Motor neuron (in vitro differentiated cells): ENCODE measurements around the gene SLC38A8. TPM values are rescaled to one million over a fixed set of nuclear protein-coding genes. Genes with fewer than 3 reads are reported as not detected.

ENCODE experiments used
- ATAC-seq, 8 experiments: fragments of 200-7000 bp; cut with Tn5 transposase; replicated peaks in 6 of 8; 2 replicates each; pipeline ENCODE4 v1.8.0; 2021; ENCODE audit warnings: mild to moderate bottlenecking in 8 of 8, moderate library complexity in 8 of 8
- H3K27ac ChIP-seq, 2 donors: fragments of 250-450 bp; sonication (Bioruptor Pico); 2 replicates each; pipeline ENCODE4 v1.9.0; 2021; ENCODE audit warnings: antibody characterized with exemption in 2 of 2, mild to moderate bottlenecking in 2 of 2, moderate library complexity in 1 of 2
- H3K4me1 ChIP-seq, 2 donors: fragments of 250-450 bp; sonication (Bioruptor Pico); replicated peaks in 1 of 2; 2 replicates each; pipeline ENCODE4 v1.6.1; 2021; ENCODE audit warnings: antibody characterized with exemption in 2 of 2, mild to moderate bottlenecking in 2 of 2, moderate library complexity in 1 of 2
- H3K4me3 ChIP-seq, 5 donors: fragments of 250-450 bp; sonication (Bioruptor Pico); 2 replicates each; pipeline ENCODE4 v1.9.0; 2021; ENCODE audit warnings: antibody characterized with exemption in 5 of 5, mild to moderate bottlenecking in 5 of 5, moderate library complexity in 4 of 5
- WGBS, 10 experiments: fragments of 450-650 bp; shearing (Covaris generic); methylation state at CpG; one replicate each; pipeline ENCODE4 v1.0.0; 2022; 5-methylcytosine and 5-hydroxymethylcytosine counted together
- in situ Hi-C, 9 experiments: fragments of 400-800 bp; cut with MboI; loops; one replicate each; pipeline ENCODE4 v1.15.0; 2021; ENCODE audit warnings: low sequenced_read_pairs in 9 of 9, low pct_unique_long_range_greater_than_20kb in 2 of 9; ENCODE audit not compliant: unreplicated experiment in 9 of 9
- total RNA-seq, 8 experiments: library from RNA; unstranded; fragments of 300-600 nt; gene quantifications; 2 replicates each; pipeline versions ENCODE4 v1.2.3 to v1.2.4, GENCODE V29; 2022

SLC38A8 gene
- total RNA-seq, 8 experiments from 2014 or later, result 0.27 to 1.9 (median 1.5) TPM; not detected in 4

DNA sequence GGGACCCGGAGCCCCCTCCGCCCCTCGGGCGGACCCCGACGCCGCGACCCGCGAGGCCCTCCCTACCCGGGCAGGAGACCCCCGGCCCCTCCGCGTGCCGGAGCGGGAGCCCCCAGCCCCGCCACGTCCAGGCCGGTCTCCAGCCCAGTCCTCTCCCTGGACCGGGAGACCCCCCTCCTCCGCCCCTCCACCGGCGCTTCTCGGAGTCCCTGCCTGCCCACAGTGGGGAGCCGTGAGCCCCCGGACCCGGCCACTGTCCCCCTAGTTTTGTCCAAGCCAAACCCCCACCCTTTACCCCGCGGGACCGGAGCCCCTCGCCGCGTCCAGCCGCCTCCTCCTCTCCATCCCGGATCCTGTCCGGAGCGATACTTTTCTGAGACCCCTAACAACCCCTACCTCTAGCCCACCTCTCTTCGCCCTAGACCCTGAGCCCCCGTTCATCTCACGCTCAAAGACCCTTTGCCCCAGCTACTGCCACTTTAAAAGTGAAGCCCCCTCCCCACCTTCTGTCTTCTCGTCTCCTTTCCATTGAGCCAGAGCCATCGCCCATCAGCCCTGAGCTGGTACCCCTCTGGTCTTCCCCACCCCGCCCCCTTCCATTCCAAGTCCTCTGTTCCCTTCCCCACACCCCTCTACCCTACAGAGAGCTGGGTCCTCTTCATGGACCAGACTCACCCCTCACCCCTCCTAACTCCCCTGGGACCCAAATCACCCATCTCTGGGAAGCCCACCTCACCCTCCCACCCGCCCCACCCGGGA, 73.5 kb downstream of the SLC38A8 start:
- Histone ChIP-seq H3K27ac (no peak overlapping the region), H3K4me1 (peaks cover 3 to 22% of the 10 kb centered on the region in 2 donors), H3K4me3 (peak overlapping the region; percentile 38 to 57 (median 43))
- WGBS, 10 experiments, result no CpG with 5 or more reads among the region's 45 CpGs
- ATAC-seq, result peak in 3 of 8 experiments; percentile 1 to 2 (median 1)
- in situ Hi-C loops, result loop anchor here in 8 of 9 experiments (10.0 to 25.0 kb wide), 2 partner anchors 93 to 96 kb away; no protein-coding TSS in a partner anchor

GRCh38 chr16:83968306-83968851, 74.2 kb downstream of the SLC38A8 start:
- in situ Hi-C loops, result loop anchor here in 8 of 9 experiments (10.0 to 25.0 kb wide), 2 partner anchors 94 to 96 kb away; no protein-coding TSS in a partner anchor
- no peak overlapping the region for H3K27ac ChIP-seq
- peak; percentile 64 to 81 (median 78) for ATAC-seq
- H3K4me3 ChIP-seq, result peak overlapping the region; percentile 38 to 57 (median 43)
- no CpG with 5 or more reads among the region's 87 CpGs for WGBS, 10 experiments
- peaks cover 3 to 22% of the 10 kb centered on the region in 2 donors for H3K4me1 ChIP-seq

DNA sequence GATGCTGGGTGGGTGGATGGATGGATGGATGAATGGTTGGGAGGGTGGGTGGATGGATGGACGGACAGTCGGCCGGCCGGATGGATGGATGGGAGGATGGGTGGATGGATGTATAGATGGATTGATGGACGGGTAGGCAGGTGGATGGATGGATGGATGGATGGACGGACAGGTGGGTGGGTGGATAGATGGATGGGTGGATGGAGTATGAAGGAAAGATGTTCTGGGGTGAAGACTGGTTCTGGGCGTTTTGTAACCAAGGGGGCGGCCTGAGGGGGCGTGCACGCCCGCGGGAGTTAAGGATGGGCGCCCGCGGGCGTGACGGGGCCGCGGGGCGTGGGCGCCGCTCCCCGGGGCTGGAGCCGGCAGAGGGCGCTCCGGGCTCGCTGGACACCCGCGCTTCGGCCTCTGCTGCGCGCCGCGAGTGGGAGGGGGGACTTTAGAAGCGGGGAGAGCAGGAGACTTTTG, 74.7 kb downstream of the SLC38A8 start, which contains the start of gene NECAB2:
TSS of gene NECAB2 (plus strand) at position 407 of the 468 bp plus-strand sequence. CDS start 405 bp downstream, outside the sequence.
- peak; percentile 67 to 84 (median 71) for ATAC-seq
- WGBS, 10 experiments, result 0 to 92% (median 80%) methylated on average over 1 to 2 of the region's 35 CpGs; no CpG with 5 or more reads in 7 of the 10 experiments
- H3K4me1 ChIP-seq, result peaks cover 3 to 22% of the 10 kb centered on the region in 2 donors
- in situ Hi-C loops, result loop anchor here in 8 of 9 experiments (10.0 to 25.0 kb wide), 2 partner anchors 94 to 97 kb away; no protein-coding TSS in a partner anchor
- no peak within 1 kb of the TSS for H3K27ac ChIP-seq
- H3K4me3 ChIP-seq, result peak within 1 kb of the TSS; percentile 38 to 57 (median 43)

GRCh38 chr16:83967091-83967490, 75.5 kb downstream of the SLC38A8 start:
- Histone ChIP-seq H3K4me1 (peaks cover 3 to 20% of the 10 kb centered on the region in 2 donors), H3K27ac (no peak overlapping the region), H3K4me3 (no peak overlapping the region)
- in situ Hi-C loops, result loop anchor here in 8 of 9 experiments (10.0 to 25.0 kb wide), 2 partner anchors 95 to 98 kb away; no protein-coding TSS in a partner anchor
- WGBS, 10 experiments, result 0 to 100% (median 89%) methylated on average over 1 to 2 of the region's 2 CpGs; no CpG with 5 or more reads in 4 of the 10 experiments
- ATAC-seq, result no peak

- in situ Hi-C loops, result loop anchor here in 8 of 9 experiments (10.0 to 25.0 kb wide), 2 partner anchors 96 to 99 kb away; no protein-coding TSS in a partner anchor
- WGBS, 10 experiments, result 95% methylated on average over 4 of the region's 13 CpGs; no CpG with 5 or more reads in 9 of the 10 experiments
- Histone ChIP-seq H3K27ac (no peak overlapping the region), H3K4me3 (no peak overlapping the region), H3K4me1 (peaks cover 3 to 13% of the 10 kb centered on the region in 2 donors)
- no peak for ATAC-seq
Observed at GRCh38 chr16:83966153-83966696, 76.4 kb downstream of the SLC38A8 start.

GRCh38 chr16:83965444-83966152, 77.0 kb downstream of the SLC38A8 start:
- in situ Hi-C loops, result loop anchor here in 8 of 9 experiments (10.0 to 25.0 kb wide), 2 partner anchors 97 to 99 kb away; no protein-coding TSS in a partner anchor
- ATAC-seq, result no peak
- Histone ChIP-seq H3K4me1 (peaks cover 3 to 13% of the 10 kb centered on the region in 2 donors), H3K27ac (no peak overlapping the region), H3K4me3 (no peak overlapping the region)
- WGBS, 10 experiments, result 95 to 100% (median 100%) methylated on average over 2 to 7 of the region's 36 CpGs; no CpG with 5 or more reads in 7 of the 10 experiments

DNA sequence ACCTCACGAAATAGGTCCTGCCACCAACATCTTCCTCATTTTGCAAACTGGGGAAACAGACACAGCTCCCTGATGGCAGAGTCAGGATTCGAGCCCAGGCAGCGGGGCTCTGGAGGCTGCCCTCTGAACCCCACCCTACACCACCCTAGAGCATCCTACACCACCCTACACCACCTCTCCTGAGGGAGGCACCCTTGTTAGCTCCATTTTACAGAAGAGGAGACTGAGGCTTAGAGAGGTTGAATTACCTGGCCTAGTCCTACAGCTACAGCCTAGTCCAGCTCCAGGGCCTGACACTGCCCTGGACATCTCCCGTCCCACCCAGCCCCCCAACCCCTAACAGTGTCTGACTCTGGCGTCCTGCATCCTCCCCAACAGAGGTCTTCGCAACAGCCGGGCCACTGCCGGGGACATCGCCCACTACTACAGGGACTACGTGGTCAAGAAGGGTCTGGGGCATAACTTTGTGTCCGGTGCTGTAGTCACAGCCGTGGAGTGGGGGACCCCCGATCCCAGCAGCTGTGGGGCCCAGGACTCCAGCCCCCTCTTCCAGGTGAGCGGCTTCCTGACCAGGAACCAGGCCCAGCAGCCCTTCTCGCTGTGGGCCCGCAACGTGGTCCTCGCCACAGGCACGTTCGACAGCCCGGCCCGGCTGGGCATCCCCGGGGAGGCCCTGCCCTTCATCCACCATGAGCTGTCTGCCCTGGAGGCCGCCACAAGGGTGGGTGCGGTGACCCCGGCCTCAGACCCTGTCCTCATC, 77.7 kb downstream of the SLC38A8 start:
- Histone ChIP-seq H3K4me3 (no peak overlapping the region), H3K4me1 (peaks cover 3 to 8% of the 10 kb centered on the region in 2 donors), H3K27ac (no peak overlapping the region)
- ATAC-seq, result no peak
- 73 to 100% (median 100%) methylated on average over 1 to 2 of the region's 26 CpGs; no CpG with 5 or more reads in 6 of the 10 experiments for WGBS, 10 experiments
- in situ Hi-C loops, result loop anchor here in 8 of 9 experiments (10.0 to 25.0 kb wide), 2 partner anchors 97 to 100 kb away; no protein-coding TSS in a partner anchor

DNA sequence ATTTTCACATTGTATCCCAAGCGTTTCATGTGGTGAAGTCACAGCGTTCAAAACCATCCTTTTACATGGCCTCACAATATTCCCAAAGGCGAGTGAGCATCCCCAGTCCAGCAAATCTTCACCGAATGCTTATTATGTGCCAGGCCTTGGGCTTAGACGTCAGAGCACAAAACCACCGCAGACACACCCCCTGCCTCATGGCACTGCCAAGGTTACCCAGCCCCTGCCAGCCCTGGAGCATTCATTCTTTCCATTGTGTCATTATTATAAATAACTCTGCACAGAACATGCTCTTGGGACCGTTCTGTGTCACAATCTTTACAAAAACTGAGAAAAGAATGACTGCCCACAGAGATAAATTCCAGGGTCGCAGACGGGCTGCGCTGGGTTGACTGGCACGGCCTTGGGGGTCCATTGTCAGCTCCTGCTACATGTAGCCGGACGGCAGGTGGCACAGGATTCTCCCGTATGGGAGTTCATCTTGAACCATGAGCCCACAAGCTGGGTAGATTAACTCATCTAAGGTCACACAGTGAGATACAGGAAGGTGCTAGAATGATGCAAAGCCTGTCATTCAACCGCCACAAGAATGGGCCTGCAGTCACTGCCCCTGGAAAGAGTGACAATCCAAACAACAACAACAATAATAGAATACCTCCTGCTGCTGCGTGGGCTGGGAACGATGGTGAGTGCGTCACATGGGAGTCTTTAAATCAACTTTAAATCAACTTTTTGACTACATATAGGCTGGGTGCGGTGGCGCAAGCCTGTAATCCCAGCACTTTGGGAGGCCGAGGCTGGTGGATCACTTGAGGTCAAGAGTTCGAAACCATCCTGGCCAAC, 79.1 kb downstream of the SLC38A8 start:
- H3K27ac ChIP-seq, result no peak overlapping the region
- in situ Hi-C loops, result loop anchor here in 8 of 9 experiments (10.0 to 25.0 kb wide), 2 partner anchors 99 to 101 kb away; no protein-coding TSS in a partner anchor
- no peak overlapping the region for H3K4me3 ChIP-seq
- no peak for ATAC-seq
- WGBS, 10 experiments, result 70 to 100% (median 84%) methylated on average over 1 to 18 of the region's 22 CpGs; no CpG with 5 or more reads in 1 of the 10 experiments
- H3K4me1 ChIP-seq, result no peaks in the 10 kb centered on the region

- no peak for ATAC-seq
- Histone ChIP-seq H3K27ac (no peak overlapping the region), H3K4me3 (no peak overlapping the region), H3K4me1 (no peaks in the 10 kb centered on the region)
- in situ Hi-C loops, result loop anchor here in 8 of 9 experiments (10.0 to 25.0 kb wide), 2 partner anchors 101 to 103 kb away; no protein-coding TSS in a partner anchor
- 90 to 100% methylated on average over 1 to 2 of the region's 5 CpGs; no CpG with 5 or more reads in 8 of the 10 experiments for WGBS, 10 experiments
Observed at GRCh38 chr16:83961591-83961990, 81.0 kb downstream of the SLC38A8 start.

DNA sequence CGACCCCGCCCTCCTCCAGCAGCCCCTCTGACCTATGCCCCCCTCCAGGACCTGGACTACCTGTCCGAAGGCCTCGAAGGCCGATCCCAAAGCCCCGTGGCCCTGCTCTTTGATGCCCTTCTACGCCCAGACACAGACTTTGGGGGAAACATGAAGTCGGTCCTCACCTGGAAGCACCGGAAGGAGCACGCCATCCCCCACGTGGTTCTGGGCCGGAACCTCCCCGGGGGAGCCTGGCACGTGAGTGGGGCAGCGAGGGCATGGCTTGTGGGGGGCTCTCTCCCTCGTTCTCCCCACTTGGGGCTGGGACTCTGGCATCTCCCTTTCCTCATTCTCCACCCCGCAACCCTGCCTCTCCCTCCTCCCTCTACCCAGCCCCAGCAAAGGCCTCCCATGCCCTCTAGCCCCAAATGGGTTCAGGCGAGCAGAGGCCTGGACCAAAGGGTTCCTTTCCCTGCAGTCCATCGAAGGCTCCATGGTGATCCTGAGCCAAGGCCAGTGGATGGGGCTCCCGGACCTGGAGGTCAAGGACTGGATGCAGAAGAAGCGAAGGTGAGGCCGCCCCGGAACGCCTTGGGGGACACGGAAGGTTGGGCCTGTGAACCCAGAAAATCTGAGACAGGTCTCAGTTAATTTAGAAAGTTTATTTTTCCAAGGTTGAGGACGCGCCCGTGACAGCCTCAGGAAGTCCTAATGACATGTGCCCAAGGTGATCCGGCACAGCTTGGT, 81.9 kb downstream of the SLC38A8 start:
- Histone ChIP-seq H3K4me3 (no peak overlapping the region), H3K4me1 (no peaks in the 10 kb centered on the region), H3K27ac (no peak overlapping the region)
- 89 to 100% (median 95%) methylated on average over 3 to 9 of the region's 29 CpGs; no CpG with 5 or more reads in 2 of the 10 experiments for WGBS, 10 experiments
- no peak for ATAC-seq
- in situ Hi-C loops, result loop anchor here in 8 of 9 experiments (10.0 to 25.0 kb wide), 2 partner anchors 102 to 104 kb away; no protein-coding TSS in a partner anchor
